PC-3 (cell line): ENCODE measurements around the gene MLLT11. TPM values are rescaled to one million over a fixed set of nuclear protein-coding genes. Genes with fewer than 3 reads are reported as not detected.
"Not testable (repeated sequence)": the region's sequence is repeated elsewhere in the genome, so short reads cannot be mapped to it uniquely, and the experiment has no call there.

Source experiments
- ATAC-seq: fragments of 200-7000 bp; cut with Tn5 transposase; 2 replicates; pipeline ENCODE4 v1.9.1; 2020; ENCODE audit warnings: mild to moderate bottlenecking, moderate library complexity
- BruUV-seq: library from RNA; stranded (reverse); fragments of 400-500 nt; replicated peaks from 2 replicates; lab custom pipeline; 2021; lab: Mats Ljungman, UMichigan
- CTCF ChIA-PET: fragments of 300-600 bp; sonication (Branson Sonifier 250); formaldehyde crosslinking; loops from one replicate; lab custom pipeline; 2022; ENCODE audit warnings: antibody characterized with exemption; lab: Charles Lee
- POLR2A ChIA-PET: fragments of 300-600 bp; sonication (Branson Sonifier 250); formaldehyde crosslinking; loops from one replicate; lab custom pipeline; 2022; ENCODE audit warnings: antibody characterized with exemption; ENCODE audit not compliant: unreplicated experiment; lab: Charles Lee
- DNase-seq: peaks from one replicate; pipeline ENCODE4 v3.0.0-alpha.2; 2015
- H2AFZ ChIP-seq: fragments of 300-600 bp; sonication (generic); 2 replicates; pipeline ENCODE4 v1.6.0; 2016; ENCODE audit warnings: antibody characterized with exemption, low read length
- H3F3A ChIP-seq: fragments of 300-600 bp; sonication (generic); one replicate; pipeline ENCODE4 v1.6.0; 2017; ENCODE audit warnings: antibody characterized with exemption, low read length, control low read depth, mild to moderate bottlenecking; ENCODE audit not compliant: unreplicated experiment
- H3K27ac ChIP-seq: fragments of 300-600 bp; sonication (generic); 2 replicates; pipeline ENCODE4 v1.5.1; 2016; ENCODE audit warnings: mild to moderate bottlenecking, low read length
- H3K27me3 ChIP-seq: fragments of 300-600 bp; sonication (generic); 2 replicates; pipeline ENCODE4 v1.6.1; 2016; ENCODE audit warnings: low read length, mixed read lengths
- H3K36me3 ChIP-seq: fragments of 300-600 bp; sonication (generic); 2 replicates; pipeline ENCODE4 v1.6.1; 2016; ENCODE audit warnings: low read depth, mixed run types, low read length, mixed read lengths
- H3K4me1 ChIP-seq: fragments of 300-600 bp; sonication (generic); 2 replicates; pipeline ENCODE4 v1.5.1; 2016; ENCODE audit warnings: low read length; ENCODE audit not compliant: insufficient read depth
- H3K4me2 ChIP-seq: fragments of 300-600 bp; sonication (generic); 2 replicates; pipeline ENCODE4 v1.6.0; 2016; ENCODE audit warnings: low read length
- H3K4me3 ChIP-seq: fragments of 300-600 bp; sonication (generic); 2 replicates; pipeline ENCODE4 v1.5.1; 2016; ENCODE audit warnings: mild to moderate bottlenecking, low read length, mixed read lengths
- H3K79me2 ChIP-seq: fragments of 300-600 bp; sonication (generic); 2 replicates; pipeline ENCODE4 v1.6.1; 2017; ENCODE audit warnings: low read length, mixed read lengths
- H3K9ac ChIP-seq: fragments of 300-600 bp; sonication (generic); 2 replicates; pipeline ENCODE4 v1.6.0; 2016; ENCODE audit warnings: mild to moderate bottlenecking, low read length
- H3K9me2 ChIP-seq: fragments of 300-600 bp; sonication (generic); replicated peaks from 2 replicates; pipeline ENCODE4 v1.6.1; 2016; ENCODE audit warnings: mixed run types, low read length, mixed read lengths
- H3K9me3 ChIP-seq: fragments of 300-600 bp; sonication (generic); 2 replicates; pipeline ENCODE4 v1.6.1; 2016; ENCODE audit warnings: low read length, mixed read lengths
- H4K20me1 ChIP-seq: fragments of 300-600 bp; sonication (generic); 2 replicates; pipeline ENCODE4 v1.6.1; 2016; ENCODE audit warnings: low read length, mixed read lengths
- CTCF ChIP-seq: fragments of 300-600 bp; sonication (generic); conservative IDR thresholded peaks from 2 replicates; pipeline ENCODE4 v1.5.1; 2017; ENCODE audit warnings: antibody characterized with exemption, low read depth, mild to moderate bottlenecking, low read length
- EZH2 ChIP-seq: fragments of 300-600 bp; sonication (generic); IDR thresholded peaks from one replicate; pipeline ENCODE4 v1.6.1; 2017; ENCODE audit warnings: antibody characterized with exemption, mild to moderate bottlenecking, low read length; ENCODE audit not compliant: unreplicated experiment
- EZH2phosphoT487 ChIP-seq: fragments of 300-600 bp; sonication (generic); IDR thresholded peaks from 2 replicates; pipeline ENCODE4 v1.6.1; 2018; ENCODE audit warnings: mild to moderate bottlenecking, antibody characterized with exemption, low read length, borderline replicate concordance
- intact Hi-C: fragments of 100-400 bp; cut with micrococcal nuclease; formaldehyde crosslinking; loops from 2 replicates; pipeline ENCODE4 v1.9.0; 2023
- total RNA-seq: library from RNA; depleted of rRNA; stranded (reverse); fragments of >200 nt; gene quantifications from 2 replicates; pipeline ENCODE4 v1.2.3, GENCODE V29; 2014

The MLLT11 gene
- total RNA-seq, 1 experiment from 2014 or later, result 14.1 TPM

GRCh38 chr1:151072224-151072623 is 12.0 kb downstream of the MLLT11 start:
- no peak for TF ChIP-seq EZH2
- TF ChIP-seq CTCF, result no peak
- TF ChIP-seq EZH2phosphoT487, result no peak
- Histone ChIP-seq H3K27ac (no peak overlapping the region), H4K20me1 (no peaks in the 10 kb centered on the region), H3K79me2 (0 out of 2 replicates have a peak, but pooled peaks cover 3% of the 10 kb centered on the region), H3K9me3 (no peaks in the 10 kb centered on the region), H3K9me2 (no peaks in the 10 kb centered on the region), H3K36me3 (no peaks in the 10 kb centered on the region), H3K4me3 (no peak overlapping the region), H3K4me2 (no peak overlapping the region), H3K9ac (no peak overlapping the region), H2AFZ (no peak overlapping the region), H3K27me3 (no peaks in the 10 kb centered on the region), H3F3A (peaks cover 16% of the 10 kb centered on the region), H3K4me1 (peaks cover 14% of the 10 kb centered on the region)
- no peak for ATAC-seq
- no peak for DNase-seq
- intact Hi-C loops, result no loop called here
- ChIA-PET POLR2A (no interaction called here), CTCF (interaction anchor here (0.5 to 0.8 kb wide), 2 partner anchors 24 to 109 kb away, joined by 3 read pairs; partner anchors contain the start of gene C1orf56)
- no TSS peak for BruUV-seq

GRCh38 chr1:151085953-151086559 is 25.9 kb downstream of the MLLT11 start:
- Histone ChIP-seq H3K79me2 (no peaks in the 10 kb centered on the region), H3K9ac (no peak overlapping the region), H2AFZ (0 out of 2 replicates have a peak overlapping the region, but pooled peaks have one; percentile 30), H3K4me1 (no peaks in the 10 kb centered on the region), H3K27me3 (no peaks in the 10 kb centered on the region), H3K27ac (no peak overlapping the region), H3K9me3 (no peaks in the 10 kb centered on the region), H3K4me2 (no peak overlapping the region), H3K4me3 (no peak overlapping the region), H3K9me2 (no peaks in the 10 kb centered on the region), H4K20me1 (no peaks in the 10 kb centered on the region), H3F3A (no peaks in the 10 kb centered on the region), H3K36me3 (no peaks in the 10 kb centered on the region)
- ChIA-PET CTCF (interaction anchor here (1.1 kb wide), 1 partner anchor 15 kb away, joined by 3 read pairs; the partner anchor contains the start of gene GABPB2), POLR2A (no interaction called here)
- TF ChIP-seq EZH2 (no peak), EZH2phosphoT487 (no peak), CTCF (no peak)
- no peak for ATAC-seq
- no TSS peak for BruUV-seq
- intact Hi-C loops, result no loop called here
- no peak for DNase-seq

GRCh38 chr1:151097426-151097825 is 37.2 kb downstream of the MLLT11 start:
- H3K27ac ChIP-seq, H3K9ac ChIP-seq, H3K9me2 ChIP-seq, intact Hi-C loops, BruUV-seq, H2AFZ ChIP-seq, H3K36me3 ChIP-seq, H3K4me2 ChIP-seq, H3K9me3 ChIP-seq, H4K20me1 ChIP-seq, CTCF ChIA-PET, H3K4me3 ChIP-seq, H3F3A ChIP-seq, POLR2A ChIA-PET, DNase-seq, ATAC-seq, H3K27me3 ChIP-seq, H3K4me1 ChIP-seq, H3K79me2 ChIP-seq: not testable (repeated sequence)
